Activated CD8-positive, alpha-beta T cell treated with anti-CD3 and anti-CD28 coated beads for 36 hours (primary cell): ENCODE data around the gene KBTBD13. TPM values are rescaled to one million over a fixed set of nuclear protein-coding genes. Genes with fewer than 3 reads are reported as not detected.
A peak's percentile ranks its signal among the peaks of the same experiment; 100 is the strongest.
"Not testable (repeated sequence)": the region's sequence is repeated elsewhere in the genome, so short reads cannot be mapped to it uniquely, and the experiment has no call there.

ENCODE experiments used
- ATAC-seq: fragments of 200-7000 bp; cut with Tn5 transposase; one replicate; pipeline ENCODE4 v1.10.0; 2021; ENCODE audit warnings: mild to moderate bottlenecking, moderate library complexity
- CTCF ChIA-PET: fragments of 350-600 bp; sonication (Branson Sonifier 250); formaldehyde crosslinking; loops from one replicate; lab custom pipeline; 2021; ENCODE audit warnings: antibody characterized with exemption; lab: Charles Lee
- POLR2A ChIA-PET: fragments of 350-600 bp; sonication (Branson Sonifier 250); formaldehyde crosslinking; loops from one replicate; lab custom pipeline; 2021; ENCODE audit warnings: antibody characterized with exemption; lab: Charles Lee
- DNase-seq: peaks from one replicate; pipeline ENCODE4 v3.0.0-alpha.2; 2020
- H3K27ac Mint-ChIP-seq: one replicate; pipeline ENCODE4 v1.8.0; 2021; ENCODE audit warnings: mild to moderate bottlenecking, mixed read lengths
- H3K27me3 Mint-ChIP-seq: one replicate; pipeline ENCODE4 v1.8.0; 2021; ENCODE audit warnings: mixed read lengths
- H3K36me3 Mint-ChIP-seq: one replicate; pipeline ENCODE4 v1.8.0; 2021; ENCODE audit warnings: low read depth, mixed read lengths
- H3K4me1 Mint-ChIP-seq: one replicate; pipeline ENCODE4 v1.8.0; 2021; ENCODE audit warnings: low read depth, mixed read lengths
- H3K4me3 Mint-ChIP-seq: one replicate; pipeline ENCODE4 v1.8.0; 2021; ENCODE audit warnings: mild to moderate bottlenecking, moderate library complexity, mixed read lengths
- H3K9me3 Mint-ChIP-seq: one replicate; pipeline ENCODE4 v1.8.0; 2021; ENCODE audit warnings: mixed read lengths
- intact Hi-C: fragments of 100-400 bp; cut with micrococcal nuclease; formaldehyde crosslinking; loops from one replicate; pipeline ENCODE4 v1.10.0; 2022
- total RNA-seq, 2 experiments: library from RNA; stranded (reverse); gene quantifications; one replicate each; pipeline ENCODE4 v1.2.3, GENCODE V29; 2021
- TF ChIP-seq, protein P1 (sequence below): fragments of 200-600 bp; IDR thresholded peaks from one replicate; pipeline ENCODE4 v1.8.0; 2022; ENCODE audit warnings: antibody characterized with exemption, mild to moderate bottlenecking

Gene KBTBD13
- total RNA-seq, 2 experiments from 2014 or later = not detected

DNA sequence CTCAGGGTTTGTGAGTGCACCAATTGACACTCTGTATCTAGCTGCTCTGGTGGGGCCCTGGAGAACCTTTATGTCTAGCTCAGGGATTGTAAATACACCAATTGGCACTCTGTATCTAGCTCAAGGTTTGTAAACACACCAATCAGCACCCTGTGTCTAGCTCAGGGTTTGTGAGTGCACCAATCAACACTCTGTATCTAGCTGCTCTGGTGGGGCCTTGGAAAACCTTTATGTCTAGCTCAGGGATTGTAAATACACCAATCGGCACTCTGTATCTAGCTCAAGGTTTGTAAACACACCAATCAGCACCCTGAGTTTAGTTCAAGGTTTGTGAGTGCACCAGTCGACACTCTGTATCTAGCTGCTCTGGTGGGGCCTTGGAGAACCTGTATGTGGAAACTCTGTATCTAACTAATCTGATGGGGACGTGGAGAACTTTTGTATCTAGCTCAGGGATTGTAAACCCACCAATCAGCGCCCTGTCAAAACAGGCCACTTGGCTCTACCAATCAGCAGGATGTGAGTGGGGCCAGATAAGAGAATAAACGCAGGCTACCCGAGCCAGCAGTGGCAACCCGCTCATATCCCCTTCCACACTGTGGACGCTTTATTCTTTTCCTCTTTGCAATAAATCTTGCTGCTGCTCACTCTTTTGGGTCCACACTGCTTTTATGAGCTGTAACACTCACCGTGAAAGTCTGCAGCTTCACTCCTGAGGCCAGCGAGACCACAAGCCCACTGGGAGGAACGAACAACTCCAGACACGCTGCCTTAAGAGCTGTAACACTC lies 745 bp upstream of the KBTBD13 start:
- ATAC-seq, H3K4me1 Mint-ChIP-seq, H3K9me3 Mint-ChIP-seq, H3K36me3 Mint-ChIP-seq, POLR2A ChIA-PET, H3K27ac Mint-ChIP-seq, DNase-seq, H3K4me3 Mint-ChIP-seq: not testable (repeated sequence)
- intact Hi-C loops = loop anchor here (5.0 kb wide), 1 partner anchor 44 kb away; no protein-coding TSS in a partner anchor
- H3K27me3 Mint-ChIP-seq = peaks cover 24% of the 10 kb centered on the region
- CTCF ChIA-PET = interaction anchor here (1.1 to 5.4 kb wide), 4 partner anchors 11 to 45 kb away, joined by 3 to 37 read pairs (median 4); no protein-coding TSS in a partner anchor

DNA sequence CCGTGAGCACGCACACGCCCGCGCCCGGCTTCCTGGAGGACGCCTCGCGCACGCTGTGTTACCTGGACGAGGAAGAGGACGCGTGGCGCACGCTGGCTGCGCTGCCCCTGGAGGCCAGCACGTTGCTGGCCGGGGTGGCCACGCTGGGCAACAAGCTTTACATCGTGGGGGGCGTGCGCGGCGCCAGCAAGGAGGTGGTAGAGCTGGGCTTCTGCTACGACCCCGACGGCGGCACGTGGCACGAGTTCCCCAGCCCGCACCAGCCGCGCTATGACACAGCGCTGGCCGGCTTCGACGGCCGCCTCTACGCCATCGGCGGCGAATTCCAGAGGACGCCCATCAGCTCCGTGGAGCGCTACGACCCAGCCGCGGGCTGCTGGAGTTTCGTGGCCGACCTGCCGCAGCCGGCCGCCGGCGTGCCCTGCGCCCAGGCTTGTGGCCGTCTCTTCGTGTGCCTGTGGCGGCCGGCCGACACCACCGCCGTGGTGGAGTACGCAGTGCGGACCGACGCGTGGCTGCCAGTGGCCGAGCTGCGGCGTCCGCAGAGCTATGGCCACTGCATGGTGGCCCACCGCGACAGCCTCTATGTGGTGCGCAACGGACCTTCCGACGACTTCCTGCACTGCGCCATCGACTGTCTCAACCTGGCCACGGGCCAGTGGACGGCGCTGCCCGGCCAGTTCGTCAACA lies 890 bp downstream of the KBTBD13 start:
- Mint-ChIP-seq H3K27me3 (peaks cover 31% of the 10 kb centered on the region), H3K9me3 (no peaks in the 10 kb centered on the region), H3K4me3 (no peak overlapping the region), H3K4me1 (peaks cover 15% of the 10 kb centered on the region), H3K27ac (no peak overlapping the region), H3K36me3 (no peaks in the 10 kb centered on the region)
- CTCF ChIA-PET = interaction anchor here (0.8 to 5.4 kb wide), 10 partner anchors 9 to 46 kb away, joined by 3 to 37 read pairs (median 4); no protein-coding TSS in a partner anchor
- TF ChIP-seq, protein P1, sequence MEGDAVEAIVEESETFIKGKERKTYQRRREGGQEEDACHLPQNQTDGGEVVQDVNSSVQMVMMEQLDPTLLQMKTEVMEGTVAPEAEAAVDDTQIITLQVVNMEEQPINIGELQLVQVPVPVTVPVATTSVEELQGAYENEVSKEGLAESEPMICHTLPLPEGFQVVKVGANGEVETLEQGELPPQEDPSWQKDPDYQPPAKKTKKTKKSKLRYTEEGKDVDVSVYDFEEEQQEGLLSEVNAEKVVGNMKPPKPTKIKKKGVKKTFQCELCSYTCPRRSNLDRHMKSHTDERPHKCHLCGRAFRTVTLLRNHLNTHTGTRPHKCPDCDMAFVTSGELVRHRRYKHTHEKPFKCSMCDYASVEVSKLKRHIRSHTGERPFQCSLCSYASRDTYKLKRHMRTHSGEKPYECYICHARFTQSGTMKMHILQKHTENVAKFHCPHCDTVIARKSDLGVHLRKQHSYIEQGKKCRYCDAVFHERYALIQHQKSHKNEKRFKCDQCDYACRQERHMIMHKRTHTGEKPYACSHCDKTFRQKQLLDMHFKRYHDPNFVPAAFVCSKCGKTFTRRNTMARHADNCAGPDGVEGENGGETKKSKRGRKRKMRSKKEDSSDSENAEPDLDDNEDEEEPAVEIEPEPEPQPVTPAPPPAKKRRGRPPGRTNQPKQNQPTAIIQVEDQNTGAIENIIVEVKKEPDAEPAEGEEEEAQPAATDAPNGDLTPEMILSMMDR = no peak
- POLR2A ChIA-PET = no interaction called here
- ATAC-seq (no peak), DNase-seq (no peak)
- intact Hi-C loops = loop anchor here (5.0 kb wide), 1 partner anchor 45 kb away; no protein-coding TSS in a partner anchor

DNA sequence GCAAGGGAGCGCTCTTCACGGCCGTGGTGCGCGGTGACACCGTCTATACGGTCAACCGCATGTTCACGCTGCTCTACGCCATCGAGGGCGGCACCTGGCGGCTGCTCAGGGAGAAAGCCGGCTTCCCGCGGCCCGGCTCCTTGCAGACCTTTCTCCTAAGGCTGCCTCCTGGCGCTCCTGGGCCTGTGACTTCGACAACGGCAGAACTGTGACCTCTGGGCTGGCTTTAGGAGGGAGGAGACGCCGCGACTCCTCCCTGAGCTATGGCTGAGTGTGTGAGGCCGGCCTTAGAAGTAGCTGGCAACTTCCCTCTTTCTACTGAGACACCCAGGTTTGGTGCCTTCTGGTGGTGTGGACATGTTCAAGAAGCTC lies 1.4 kb downstream of the KBTBD13 start:
- TF ChIP-seq, protein P1 = peak; percentile 60
- intact Hi-C loops = loop anchor here (5.0 kb wide), 1 partner anchor 46 kb away; no protein-coding TSS in a partner anchor
- ATAC-seq (peak; percentile 37), DNase-seq (peak; percentile 69)
- Mint-ChIP-seq H3K4me1 (peaks cover 21% of the 10 kb centered on the region), H3K27me3 (peaks cover 37% of the 10 kb centered on the region), H3K27ac (no peak overlapping the region), H3K4me3 (no peak overlapping the region), H3K36me3 (no peaks in the 10 kb centered on the region), H3K9me3 (no peaks in the 10 kb centered on the region)
- ChIA-PET POLR2A (no interaction called here), CTCF (interaction anchor here (0.6 to 5.4 kb wide), 18 partner anchors 9 to 224 kb away, joined by 3 to 37 read pairs (median 4); partner anchors contain the start of gene PARP16)

DNA sequence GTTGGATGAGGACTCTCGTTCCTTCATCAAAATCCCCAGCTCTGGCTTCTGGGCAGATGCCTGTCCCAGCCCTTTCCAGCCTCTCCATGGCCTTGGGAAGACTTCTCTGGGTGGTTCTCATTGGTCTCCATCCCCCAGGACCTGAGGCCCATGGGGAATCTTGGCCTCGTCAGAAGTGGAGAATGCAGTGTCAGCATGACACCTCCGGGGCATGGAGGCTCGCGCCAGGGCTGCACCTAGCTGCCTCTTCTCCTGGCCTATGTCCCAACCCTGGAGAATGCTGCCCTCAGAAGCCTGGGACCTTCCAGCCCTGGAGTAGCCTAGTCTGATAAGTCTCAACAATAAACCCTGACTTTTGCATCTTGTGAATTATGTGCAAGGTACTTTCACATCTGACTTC lies 3.0 kb downstream of the KBTBD13 start:
- Mint-ChIP-seq H3K4me1 (peaks cover 21% of the 10 kb centered on the region), H3K36me3 (no peaks in the 10 kb centered on the region), H3K27me3 (peaks cover 41% of the 10 kb centered on the region), H3K9me3 (no peaks in the 10 kb centered on the region), H3K27ac (no peak overlapping the region), H3K4me3 (no peak overlapping the region)
- ChIA-PET CTCF (interaction anchor here (3.1 to 5.4 kb wide), 2 partner anchors 23 to 46 kb away, joined by 32 to 37 read pairs; no protein-coding TSS in a partner anchor), POLR2A (no interaction called here)
- intact Hi-C loops = loop anchor here (5.0 kb wide), 1 partner anchor 47 kb away; no protein-coding TSS in a partner anchor
- DNase-seq = no peak
- no peak for ATAC-seq
- TF ChIP-seq, protein P1 = no peak

DNA sequence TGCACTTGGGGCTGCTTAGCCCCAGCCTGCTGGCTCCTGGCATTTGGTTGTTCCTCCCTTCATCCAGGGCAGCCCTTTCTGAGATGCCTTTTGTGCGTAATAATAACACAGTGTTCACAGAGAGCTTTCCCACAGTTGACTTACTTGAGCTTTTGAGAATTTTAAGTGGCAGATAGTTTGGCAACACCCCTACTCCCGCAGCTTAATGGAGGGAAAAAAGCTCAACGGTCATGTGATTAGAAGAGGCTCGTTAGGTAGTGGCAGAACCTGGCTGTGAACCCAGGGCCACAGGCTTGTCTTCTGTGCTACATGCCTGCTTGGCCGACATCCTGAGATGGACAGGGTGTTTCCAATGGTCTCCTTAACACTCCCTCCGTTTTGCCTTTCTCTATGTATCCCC lies 4.7 kb downstream of the KBTBD13 start:
- peaks cover 39% of the 10 kb centered on the region for H3K27me3 Mint-ChIP-seq
- no peak overlapping the region for H3K4me3 Mint-ChIP-seq
- TF ChIP-seq, protein P1 = no peak
- intact Hi-C loops = no loop called here
- no peak overlapping the region for H3K27ac Mint-ChIP-seq
- ATAC-seq (no peak), DNase-seq (no peak)
- no peaks in the 10 kb centered on the region for H3K9me3 Mint-ChIP-seq
- H3K4me1 Mint-ChIP-seq = peaks cover 21% of the 10 kb centered on the region
- CTCF ChIA-PET = interaction anchor here (1.2 to 1.7 kb wide), 4 partner anchors 11 to 61 kb away, joined by 3 to 6 read pairs (median 4); no protein-coding TSS in a partner anchor
- no peaks in the 10 kb centered on the region for H3K36me3 Mint-ChIP-seq
- POLR2A ChIA-PET = no interaction called here
